A204.1 (cell line): ENCODE data around the gene GOLGB1.
A peak's percentile ranks its signal among the peaks of the same experiment; 100 is the strongest.
"Not testable (repeated sequence)": the region's sequence is repeated elsewhere in the genome, so short reads cannot be mapped to it uniquely, and the experiment has no call there.

Experiments
- FAIRE-seq: peaks from 2 replicates; lab custom pipeline; 2012; peaks lifted over from hg19 to GRCh38; lab: Jason Lieb, UNC

The GOLGB1 gene, protein sequence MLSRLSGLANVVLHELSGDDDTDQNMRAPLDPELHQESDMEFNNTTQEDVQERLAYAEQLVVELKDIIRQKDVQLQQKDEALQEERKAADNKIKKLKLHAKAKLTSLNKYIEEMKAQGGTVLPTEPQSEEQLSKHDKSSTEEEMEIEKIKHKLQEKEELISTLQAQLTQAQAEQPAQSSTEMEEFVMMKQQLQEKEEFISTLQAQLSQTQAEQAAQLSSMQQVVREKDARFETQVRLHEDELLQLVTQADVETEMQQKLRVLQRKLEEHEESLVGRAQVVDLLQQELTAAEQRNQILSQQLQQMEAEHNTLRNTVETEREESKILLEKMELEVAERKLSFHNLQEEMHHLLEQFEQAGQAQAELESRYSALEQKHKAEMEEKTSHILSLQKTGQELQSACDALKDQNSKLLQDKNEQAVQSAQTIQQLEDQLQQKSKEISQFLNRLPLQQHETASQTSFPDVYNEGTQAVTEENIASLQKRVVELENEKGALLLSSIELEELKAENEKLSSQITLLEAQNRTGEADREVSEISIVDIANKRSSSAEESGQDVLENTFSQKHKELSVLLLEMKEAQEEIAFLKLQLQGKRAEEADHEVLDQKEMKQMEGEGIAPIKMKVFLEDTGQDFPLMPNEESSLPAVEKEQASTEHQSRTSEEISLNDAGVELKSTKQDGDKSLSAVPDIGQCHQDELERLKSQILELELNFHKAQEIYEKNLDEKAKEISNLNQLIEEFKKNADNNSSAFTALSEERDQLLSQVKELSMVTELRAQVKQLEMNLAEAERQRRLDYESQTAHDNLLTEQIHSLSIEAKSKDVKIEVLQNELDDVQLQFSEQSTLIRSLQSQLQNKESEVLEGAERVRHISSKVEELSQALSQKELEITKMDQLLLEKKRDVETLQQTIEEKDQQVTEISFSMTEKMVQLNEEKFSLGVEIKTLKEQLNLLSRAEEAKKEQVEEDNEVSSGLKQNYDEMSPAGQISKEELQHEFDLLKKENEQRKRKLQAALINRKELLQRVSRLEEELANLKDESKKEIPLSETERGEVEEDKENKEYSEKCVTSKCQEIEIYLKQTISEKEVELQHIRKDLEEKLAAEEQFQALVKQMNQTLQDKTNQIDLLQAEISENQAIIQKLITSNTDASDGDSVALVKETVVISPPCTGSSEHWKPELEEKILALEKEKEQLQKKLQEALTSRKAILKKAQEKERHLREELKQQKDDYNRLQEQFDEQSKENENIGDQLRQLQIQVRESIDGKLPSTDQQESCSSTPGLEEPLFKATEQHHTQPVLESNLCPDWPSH (N-terminal part only)

DNA sequence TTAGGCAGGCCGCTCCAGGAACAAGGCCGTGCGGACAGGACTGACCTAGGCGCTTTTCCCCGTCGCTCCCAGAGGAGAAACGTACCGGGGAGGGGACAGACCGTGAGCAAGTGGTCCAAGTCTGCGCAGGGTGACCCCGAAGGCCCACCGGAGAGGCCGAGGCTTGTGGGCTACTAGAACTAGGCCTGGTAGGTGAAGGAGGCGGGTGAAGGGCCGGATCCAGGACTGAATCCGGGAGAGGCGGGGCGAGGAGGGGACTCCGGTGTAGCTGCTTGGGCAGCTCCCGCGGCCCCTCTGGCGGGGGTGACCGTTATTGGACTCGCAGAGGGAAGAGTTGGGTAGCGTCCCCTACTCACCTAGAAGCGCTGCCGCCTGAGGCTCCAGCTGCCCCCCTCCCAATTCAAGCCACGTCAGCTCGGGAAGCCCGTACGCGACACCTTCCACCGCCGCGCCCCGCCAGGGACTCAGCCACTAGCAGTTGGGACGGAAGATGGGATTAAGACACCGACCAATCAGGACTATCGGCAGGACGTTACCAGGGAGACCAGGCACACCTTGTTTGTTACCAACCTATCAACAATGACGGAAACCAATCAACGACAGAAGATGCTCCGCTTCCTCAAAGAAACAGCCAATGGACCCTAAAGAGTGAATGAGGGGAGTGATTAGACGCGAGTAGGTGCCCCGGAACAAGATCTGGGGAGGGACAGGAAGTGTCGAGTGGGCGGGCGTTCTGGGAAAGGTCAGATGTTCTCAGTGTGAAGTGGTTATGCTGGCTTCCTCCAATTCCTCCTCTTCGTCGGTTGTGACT is at the start of gene GOLGB1:
Gene GOLGB1, minus strand, starts transcription at position 466 of the 811 bp plus-strand sequence. CDS start 18,770 bp downstream, outside the sequence.
- FAIRE-seq: peak; percentile 99

- no peak for FAIRE-seq
Measured at GRCh38 chr3:121796970-121797369, 47.4 kb upstream of the GOLGB1 start.

DNA sequence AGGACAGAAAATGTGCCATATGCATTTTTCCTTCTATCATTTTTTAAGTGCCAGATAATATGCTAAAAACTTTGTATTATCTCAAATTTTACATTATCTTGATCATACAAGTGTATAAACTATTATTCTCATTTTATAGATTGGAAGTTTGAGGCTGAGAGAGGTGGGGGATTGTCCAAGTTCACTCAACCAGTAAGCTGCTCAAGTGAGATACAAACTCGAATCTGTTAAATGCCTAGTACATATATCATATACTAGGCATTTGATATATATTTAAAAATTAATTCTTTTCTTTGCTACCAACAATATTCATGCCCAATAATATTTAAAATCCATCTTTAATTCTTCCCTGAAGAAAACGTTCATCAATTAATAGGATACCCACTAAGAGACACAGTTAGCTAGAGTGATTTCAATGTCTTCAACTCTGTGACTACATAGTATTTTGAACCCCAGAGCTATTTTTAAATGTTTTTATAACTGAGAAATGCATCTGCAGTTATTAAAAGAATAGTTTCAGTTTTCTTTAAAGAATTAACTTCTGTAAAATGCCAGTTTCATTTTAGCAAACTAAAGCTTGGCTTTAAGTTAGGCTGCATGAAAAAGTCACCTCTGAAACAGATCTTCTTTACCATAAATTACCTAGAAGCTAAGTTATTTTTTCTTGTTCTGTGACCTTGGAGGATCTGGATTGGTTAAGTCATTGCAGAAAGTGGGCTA is 44.9 kb upstream of the GOLGB1 start:
- FAIRE-seq: no peak

- no peak for FAIRE-seq
Measured at GRCh38 chr3:121793078-121793477, 43.5 kb upstream of the GOLGB1 start.

DNA sequence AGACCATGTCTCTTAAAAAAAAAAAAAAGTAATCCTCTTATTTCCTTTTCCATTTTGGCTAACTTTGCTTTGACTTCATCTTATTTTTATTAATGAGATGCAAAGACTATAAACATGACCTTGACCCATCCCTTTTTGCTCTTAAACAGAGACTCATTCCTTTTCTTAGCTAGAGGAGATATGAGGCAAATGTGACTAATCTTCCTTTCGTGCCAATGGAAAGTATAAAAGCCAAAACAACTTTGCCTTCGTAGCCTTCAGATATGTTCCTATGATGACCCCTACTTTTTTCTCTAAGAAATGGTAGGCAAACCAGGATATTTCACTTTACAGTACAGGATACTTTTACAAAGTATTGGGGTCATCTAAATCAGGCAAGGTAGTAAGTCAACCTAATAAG is 36.9 kb upstream of the GOLGB1 start:
- FAIRE-seq: no peak

DNA sequence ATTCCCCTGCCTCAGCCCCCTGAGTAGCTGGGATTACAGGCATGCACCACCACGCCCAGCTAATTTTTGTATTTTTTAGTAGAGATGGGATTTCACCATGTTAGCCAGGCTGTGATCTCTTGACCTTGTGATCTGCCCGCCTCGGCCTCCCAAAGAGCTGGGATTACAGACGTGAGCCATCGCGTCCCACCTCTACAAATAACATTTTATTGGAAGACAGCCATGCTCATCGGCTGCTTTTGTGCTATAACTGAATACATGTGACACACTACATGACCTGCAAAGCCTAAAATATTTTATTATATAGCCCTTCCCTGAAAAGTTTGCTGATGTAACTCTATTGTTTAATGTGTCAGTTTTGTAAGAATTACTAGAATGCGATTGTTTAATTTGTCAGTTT is 33.2 kb upstream of the GOLGB1 start:
- not testable (repeated sequence) for FAIRE-seq

GRCh38 chr3:121781611-121782010 is 32.1 kb upstream of the GOLGB1 start:
- no peak for FAIRE-seq

DNA sequence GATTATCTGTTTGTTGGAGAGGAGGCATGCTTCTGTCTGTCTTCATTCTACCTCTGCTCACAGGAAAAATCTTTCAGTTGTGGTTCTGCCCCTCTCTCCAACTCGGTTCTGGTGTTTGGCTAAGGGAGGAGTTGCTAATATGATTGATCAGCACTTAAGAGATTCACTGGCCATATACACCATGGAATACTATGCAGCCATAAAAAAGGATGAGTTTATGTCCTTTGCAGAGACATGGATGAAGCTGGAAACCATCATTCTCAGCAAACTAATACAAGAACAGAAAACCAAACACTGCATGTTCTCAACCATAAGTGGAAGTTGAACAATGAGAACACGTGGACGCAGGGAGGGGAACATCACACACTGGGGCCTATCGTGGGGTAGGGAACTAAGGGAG is 25.6 kb upstream of the GOLGB1 start:
- FAIRE-seq: not testable (repeated sequence)

DNA sequence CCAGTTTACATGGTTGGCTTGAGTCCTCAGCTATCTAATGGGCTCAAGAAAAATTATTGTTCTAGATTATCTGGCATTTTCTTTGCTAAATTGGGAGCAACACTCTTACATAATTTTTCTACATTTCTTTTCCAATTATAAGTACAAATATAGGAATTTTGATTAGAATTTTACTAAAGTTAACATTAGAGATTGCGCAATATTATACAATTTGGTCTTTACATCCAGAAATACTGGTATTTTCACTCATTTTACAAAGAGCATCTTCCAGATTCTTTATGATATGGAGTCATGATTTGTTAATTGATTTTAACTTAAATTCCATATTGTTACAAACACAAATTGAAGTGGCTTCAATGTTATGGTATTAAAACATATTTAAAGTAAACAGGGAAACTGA is 19.7 kb upstream of the GOLGB1 start:
- FAIRE-seq: no peak

GRCh38 chr3:121768452-121768851 is 18.9 kb upstream of the GOLGB1 start:
- no peak for FAIRE-seq

DNA sequence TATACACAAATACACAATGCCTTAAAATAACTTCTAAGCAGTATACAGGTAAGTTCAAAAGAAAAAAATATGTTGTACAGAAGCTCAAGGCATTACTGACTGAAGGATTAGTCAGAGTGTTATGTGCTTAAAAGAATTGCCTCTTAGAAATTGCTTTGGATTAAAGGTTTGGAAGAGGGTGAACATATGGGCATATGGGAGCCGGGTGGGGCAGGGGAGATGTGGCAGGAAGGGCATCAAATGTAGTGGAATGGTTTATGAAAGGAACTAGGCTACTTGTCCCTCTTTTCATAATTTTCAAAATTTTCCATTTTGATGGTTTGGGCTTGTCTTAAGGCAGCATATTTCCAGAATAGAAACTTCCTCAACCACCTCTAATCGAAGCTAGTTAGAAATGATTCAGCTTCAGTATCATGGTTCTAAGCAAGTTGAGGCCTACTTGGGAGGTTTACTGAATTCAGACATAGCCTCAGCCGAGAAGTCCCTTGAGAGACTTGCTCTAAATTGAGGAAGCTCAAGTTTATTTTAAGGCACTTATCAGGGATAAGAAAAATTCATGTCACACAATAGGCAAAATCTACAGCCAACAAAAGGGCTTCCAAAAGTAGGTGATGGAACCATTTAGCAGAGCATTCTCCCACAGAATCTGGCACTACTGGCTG is 10.1 kb upstream of the GOLGB1 start:
- FAIRE-seq: no peak

DNA sequence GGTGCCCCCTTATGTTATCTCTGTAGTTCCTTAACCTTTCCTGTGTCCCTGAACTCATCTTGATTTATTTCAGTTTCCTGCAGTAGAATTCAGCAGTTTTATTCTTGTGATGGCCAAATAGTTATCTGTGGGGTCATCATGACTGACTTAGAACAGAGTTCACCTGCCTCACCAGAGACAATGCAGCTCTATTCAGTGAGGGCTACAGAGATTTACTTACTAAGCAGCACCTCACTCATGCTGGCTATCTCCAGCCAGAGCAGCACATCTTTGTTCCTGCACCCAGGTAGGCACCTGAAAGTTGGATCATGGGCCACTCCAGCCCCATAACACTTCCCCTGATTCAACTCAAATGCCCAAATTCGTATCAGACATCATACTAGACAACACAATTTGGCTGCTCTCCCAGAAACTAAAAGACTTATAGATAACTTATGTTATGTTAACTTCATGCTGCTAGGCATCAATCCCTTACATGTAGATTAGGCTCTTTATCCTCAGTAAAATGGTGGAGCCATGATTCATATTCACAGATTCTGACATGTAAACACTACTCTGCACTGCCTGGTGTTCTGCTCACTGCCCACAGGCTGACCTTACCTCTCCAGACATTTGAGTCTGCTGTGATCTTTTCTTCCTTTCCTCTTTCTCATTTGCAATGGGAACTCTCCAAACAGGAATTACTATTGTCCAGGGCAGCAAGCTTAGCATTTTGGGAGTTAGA is 9.3 kb upstream of the GOLGB1 start:
- no peak for FAIRE-seq

GRCh38 chr3:121757812-121758545 is 8.4 kb upstream of the GOLGB1 start:
- FAIRE-seq: no peak

DNA sequence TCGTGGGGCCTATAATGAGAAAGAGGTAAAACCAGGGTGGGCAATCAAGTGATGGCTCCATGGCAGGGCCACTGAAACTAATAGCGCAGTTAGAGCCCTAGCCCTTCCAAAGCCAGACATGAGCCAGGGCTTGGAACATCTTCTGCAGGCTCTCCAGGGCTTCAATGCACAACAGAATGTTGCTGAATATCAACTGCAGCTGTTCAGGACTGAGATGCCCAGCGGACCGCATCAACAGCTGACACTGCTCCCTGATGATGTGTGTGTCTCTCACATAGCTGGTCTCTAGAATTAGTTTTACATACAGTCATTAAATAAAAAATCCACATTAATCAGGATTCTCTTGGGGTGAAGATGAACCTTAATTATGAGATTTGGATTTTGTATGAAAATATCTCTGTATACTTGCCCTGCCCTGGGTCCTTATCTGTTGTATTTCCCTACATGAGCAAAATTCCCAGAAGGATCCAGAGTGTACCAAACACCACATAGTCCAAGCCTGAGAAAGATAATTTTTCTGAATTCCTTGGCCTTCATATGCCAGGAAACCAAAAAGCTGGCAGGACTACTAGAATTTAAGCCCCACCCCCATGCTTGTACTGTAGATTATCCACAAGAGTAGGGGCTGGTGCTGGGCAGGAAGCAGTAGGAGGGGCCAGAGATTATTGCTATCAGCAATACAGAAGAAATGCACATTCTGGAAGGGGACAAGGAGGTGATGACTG is 7.7 kb upstream of the GOLGB1 start:
- no peak for FAIRE-seq

DNA sequence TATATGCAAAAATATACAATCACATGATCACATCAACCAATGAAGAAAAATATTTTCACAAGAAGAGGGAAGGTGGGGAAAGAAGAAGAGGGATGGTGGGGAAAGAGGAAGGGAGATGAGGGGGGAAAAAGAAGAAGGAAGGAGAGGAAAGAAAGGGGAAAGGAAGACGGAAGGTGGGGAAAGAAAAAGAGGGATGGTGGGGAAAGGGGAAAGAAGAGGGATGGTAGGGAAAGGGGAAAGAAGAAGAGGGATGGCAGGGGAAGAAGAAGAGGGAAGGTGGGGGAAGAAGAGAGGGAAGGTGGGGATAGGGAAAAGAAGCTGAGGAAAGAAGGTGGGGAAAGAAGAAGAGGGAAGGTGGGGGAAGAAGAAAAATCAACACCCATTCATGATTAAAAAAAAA is 3.2 kb upstream of the GOLGB1 start:
- no peak for FAIRE-seq

GRCh38 chr3:121752261-121752660 is 2.7 kb upstream of the GOLGB1 start:
- no peak for FAIRE-seq

DNA sequence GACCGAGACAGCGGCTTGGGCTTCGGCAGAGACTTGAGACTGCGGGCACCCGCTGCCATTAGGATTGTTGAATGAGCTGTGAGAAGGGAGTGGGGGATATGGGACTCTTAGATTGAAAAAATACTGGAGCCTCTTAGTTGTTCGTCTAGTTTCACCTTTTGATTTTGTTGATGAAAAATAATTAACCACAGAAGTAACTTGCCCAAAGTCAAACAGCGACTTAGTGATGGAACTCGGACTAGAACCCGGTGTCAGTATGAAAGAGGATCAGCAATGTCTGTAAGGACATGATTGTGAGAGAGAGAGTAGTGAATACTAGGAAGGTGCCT is 510 bp upstream of the GOLGB1 start:
- FAIRE-seq: no peak

DNA sequence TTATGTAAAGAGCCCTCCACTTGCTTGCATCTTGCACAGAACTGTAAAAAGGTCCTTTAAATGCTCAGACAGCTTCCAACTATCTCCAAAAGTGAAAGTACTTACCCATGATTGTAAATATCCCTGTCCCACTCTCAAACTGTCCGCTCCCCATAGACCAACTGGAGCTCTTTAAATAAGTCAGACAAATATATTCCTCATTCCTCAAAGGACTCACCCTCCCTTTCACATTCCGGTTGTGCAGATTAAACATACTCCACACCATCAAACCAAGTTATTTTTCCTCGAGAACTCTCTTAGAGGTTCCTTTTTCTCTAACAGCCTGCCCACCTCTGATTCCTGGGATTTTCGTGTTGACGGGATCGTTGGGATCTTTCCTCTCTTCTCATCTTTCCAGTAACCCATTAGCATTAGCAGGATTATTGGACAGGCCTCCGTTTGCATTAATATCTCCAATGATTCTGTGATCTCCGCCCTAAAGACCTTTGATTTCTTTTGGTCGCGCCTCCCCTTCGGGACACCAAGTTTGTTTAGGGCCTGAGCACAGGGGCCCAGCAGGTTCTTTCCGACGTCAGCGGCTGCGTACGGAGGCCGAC is 763 bp downstream of the GOLGB1 start:
- FAIRE-seq: no peak
